ENCODE measurements around the gene PSMG3. TPM values are rescaled to one million over a fixed set of nuclear protein-coding genes. Genes with fewer than 3 reads are reported as not detected.

Gene PSMG3
- total and polyA plus RNA-seq, 2 donors from 2014 or later, result 29.7 to 66.6 TPM

DNA sequence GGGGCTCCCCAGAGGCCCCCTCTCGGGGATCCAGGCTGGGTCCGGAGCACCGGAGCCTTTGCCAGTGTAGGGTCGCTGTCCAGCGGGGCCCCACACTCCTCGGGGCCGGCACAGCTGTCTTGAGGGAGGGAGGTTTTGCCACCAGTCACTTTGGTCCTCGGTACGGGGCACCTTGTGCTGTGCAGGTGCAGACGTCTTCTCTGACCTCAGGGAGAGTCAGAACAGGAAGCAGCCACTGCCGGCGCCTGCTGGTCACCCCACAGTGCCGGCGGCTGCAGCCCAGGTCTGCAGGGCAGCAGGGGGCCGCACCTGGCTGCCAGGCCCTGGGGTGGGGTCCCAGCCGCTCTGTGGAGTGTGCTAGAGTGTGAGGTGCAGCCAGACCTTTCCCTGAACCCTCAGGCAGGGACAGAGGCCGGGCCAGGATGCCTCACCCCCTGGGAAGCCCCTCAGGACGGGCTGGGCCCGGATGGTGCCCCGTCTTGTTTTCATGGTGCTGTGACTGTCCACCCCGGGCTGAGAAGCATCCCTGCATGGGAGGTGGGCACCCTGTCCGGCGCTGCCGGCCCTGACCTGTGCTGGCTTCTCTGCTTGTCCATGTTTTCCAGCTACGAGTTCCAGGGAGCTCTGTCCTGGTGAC is 31.2 kb downstream of the PSMG3 start:
- H3K27ac ChIP-seq (ENCODE audit: low read depth in 2 of 2, low read length in 2 of 2), result peak overlapping the region; percentile 99 to 100
- FAIRE-seq, result no peak
- DNase-seq, result peak in 1 of 5 donors; percentile 81
- H3K36me3 ChIP-seq (ENCODE audit: control insufficient read depth in 2 of 3, insufficient read depth in 3 of 3, low read length in 3 of 3), result peaks cover 0 to 12% (median 0%) of the 10 kb centered on the region in 3 donors
- no peaks in the 10 kb centered on the region for H3K9me3 ChIP-seq (ENCODE audit: control insufficient read depth in 2 of 3, insufficient read depth in 1 of 3, low read length in 3 of 3)
- H3K9ac ChIP-seq (ENCODE audit: low read length in 3 of 3), result peak overlapping the region in 1 of 3 donors; percentile 29
- peaks cover 0 to 20% (median 18%) of the 10 kb centered on the region in 3 donors for H3K4me1 ChIP-seq (ENCODE audit: control insufficient read depth in 2 of 3, insufficient read depth in 2 of 3, low read depth in 1 of 3, low read length in 3 of 3)
- intact Hi-C loops (cut with DNase I), result no loop called here
- H3K4me3 ChIP-seq (ENCODE audit: low read length in 3 of 3), result no peak overlapping the region
- H3K27me3 ChIP-seq (ENCODE audit: control insufficient read depth, insufficient read depth, low read length), result no peaks in the 10 kb centered on the region
- TF ChIP-seq, protein P1, sequence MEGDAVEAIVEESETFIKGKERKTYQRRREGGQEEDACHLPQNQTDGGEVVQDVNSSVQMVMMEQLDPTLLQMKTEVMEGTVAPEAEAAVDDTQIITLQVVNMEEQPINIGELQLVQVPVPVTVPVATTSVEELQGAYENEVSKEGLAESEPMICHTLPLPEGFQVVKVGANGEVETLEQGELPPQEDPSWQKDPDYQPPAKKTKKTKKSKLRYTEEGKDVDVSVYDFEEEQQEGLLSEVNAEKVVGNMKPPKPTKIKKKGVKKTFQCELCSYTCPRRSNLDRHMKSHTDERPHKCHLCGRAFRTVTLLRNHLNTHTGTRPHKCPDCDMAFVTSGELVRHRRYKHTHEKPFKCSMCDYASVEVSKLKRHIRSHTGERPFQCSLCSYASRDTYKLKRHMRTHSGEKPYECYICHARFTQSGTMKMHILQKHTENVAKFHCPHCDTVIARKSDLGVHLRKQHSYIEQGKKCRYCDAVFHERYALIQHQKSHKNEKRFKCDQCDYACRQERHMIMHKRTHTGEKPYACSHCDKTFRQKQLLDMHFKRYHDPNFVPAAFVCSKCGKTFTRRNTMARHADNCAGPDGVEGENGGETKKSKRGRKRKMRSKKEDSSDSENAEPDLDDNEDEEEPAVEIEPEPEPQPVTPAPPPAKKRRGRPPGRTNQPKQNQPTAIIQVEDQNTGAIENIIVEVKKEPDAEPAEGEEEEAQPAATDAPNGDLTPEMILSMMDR (IDR thresholded peaks at IDR 0.05; ENCODE audit: borderline replicate concordance, extremely low read depth, insufficient read depth), result no peak

DNA sequence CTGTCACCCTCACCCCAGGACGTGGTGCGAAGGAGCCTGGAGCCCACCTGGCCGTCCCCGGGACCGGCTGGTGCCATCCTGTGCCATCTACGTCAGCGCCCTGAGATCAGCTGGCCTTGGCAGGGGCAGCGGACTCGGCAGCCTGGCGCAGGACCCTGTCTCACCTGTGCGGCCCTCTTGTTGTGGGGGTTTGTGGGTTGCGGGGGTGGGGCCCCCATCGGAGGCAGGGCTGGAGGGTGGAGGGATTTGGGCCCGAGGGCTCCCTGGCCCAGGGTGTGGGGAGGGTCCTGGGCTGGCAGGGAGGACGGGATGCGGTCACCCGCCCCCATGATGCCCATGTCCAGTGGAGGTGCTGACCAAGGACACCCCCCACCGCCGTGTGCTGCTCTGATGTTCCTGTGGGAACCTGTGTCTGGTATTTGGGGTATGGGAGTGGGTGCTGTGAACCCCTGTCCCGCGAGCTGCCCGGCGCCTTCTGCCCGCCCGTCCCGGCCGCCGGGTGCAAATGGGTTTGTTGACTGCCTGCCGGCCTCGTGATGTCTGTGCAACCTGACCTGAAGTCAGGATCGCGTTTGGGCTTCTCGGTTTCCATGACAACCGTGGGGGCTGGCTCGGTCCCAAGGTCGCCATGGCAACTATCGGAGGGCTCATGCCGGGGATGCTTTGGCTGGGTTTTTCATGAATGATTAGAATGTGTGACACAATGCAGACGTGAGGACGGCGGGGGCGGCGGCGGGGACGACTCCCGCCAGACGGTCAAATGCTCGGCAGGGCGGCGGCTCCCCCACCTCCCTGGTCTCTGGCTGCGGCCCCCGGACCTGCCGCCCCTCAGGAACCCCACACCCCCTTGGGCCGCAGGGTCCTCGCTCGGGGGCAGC is 32.1 kb downstream of the PSMG3 start:
- TF ChIP-seq, protein P1 (IDR thresholded peaks at IDR 0.05; ENCODE audit: borderline replicate concordance, extremely low read depth, insufficient read depth), result no peak
- intact Hi-C loops (cut with DNase I), result no loop called here
- H3K27ac ChIP-seq (ENCODE audit: low read depth in 2 of 2, low read length in 2 of 2), result peak overlapping the region; percentile 99 to 100
- peak; percentile 95 to 97 (median 97) for DNase-seq
- peak overlapping the region in 1 of 3 donors; percentile 62 for H3K4me3 ChIP-seq (ENCODE audit: low read length in 3 of 3)
- H3K4me1 ChIP-seq (ENCODE audit: control insufficient read depth in 2 of 3, insufficient read depth in 2 of 3, low read depth in 1 of 3, low read length in 3 of 3), result peaks cover 0 to 26% (median 20%) of the 10 kb centered on the region in 3 donors
- peak overlapping the region in 2 of 3 donors; percentile 92 to 93 for H3K9ac ChIP-seq (ENCODE audit: low read length in 3 of 3)
- no peak for FAIRE-seq
- H3K27me3 ChIP-seq (ENCODE audit: control insufficient read depth, insufficient read depth, low read length), result no peaks in the 10 kb centered on the region
- no peaks in the 10 kb centered on the region for H3K9me3 ChIP-seq (ENCODE audit: control insufficient read depth in 2 of 3, insufficient read depth in 1 of 3, low read length in 3 of 3)
- peaks cover 0 to 12% (median 0%) of the 10 kb centered on the region in 3 donors for H3K36me3 ChIP-seq (ENCODE audit: control insufficient read depth in 2 of 3, insufficient read depth in 3 of 3, low read length in 3 of 3)

DNA sequence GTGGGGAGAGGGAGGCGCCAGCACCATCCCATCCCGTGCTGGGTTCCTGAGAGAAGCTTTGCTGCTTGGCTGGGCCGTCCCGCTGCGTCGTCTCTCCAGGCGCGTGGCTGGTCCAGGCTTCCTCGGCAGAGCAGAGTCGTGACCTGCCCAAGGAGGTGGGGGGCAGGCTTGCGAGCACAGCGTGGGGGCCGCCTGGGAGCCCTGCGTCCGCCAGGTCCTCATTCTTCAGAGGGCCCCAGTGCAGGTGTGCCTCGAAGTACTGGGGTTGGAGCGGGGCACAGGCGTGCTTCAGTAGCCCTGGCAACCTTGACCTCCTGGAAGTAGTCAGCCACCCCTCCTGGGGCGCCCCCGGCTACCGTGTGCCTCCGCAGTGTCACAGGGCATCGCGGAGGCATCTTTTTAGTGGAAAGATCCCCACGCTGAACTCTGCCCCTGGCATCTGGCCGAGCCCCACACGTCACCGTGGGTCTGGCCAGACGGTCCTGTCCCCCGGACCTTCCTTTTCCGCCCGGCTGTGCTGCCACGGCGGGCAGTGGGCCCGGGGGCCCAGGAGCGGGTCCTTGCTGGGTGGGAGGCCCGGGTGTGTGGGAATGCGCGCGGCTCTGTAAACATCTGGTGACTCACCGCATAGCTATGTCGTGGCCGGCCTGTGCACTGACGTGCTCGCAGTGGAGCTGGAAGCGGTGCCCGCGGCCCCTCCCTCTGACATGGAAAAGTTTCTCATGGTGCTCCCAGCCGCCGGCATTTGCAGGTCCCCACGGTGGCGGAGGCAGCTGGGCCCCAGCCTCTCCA is 32.9 kb downstream of the PSMG3 start:
- Histone ChIP-seq H3K4me1 (ENCODE audit: control insufficient read depth in 2 of 3, insufficient read depth in 2 of 3, low read depth in 1 of 3, low read length in 3 of 3) (peaks cover 0 to 29% (median 21%) of the 10 kb centered on the region in 3 donors), H3K27ac (ENCODE audit: low read depth in 2 of 2, low read length in 2 of 2) (peak overlapping the region; percentile 99 to 100), H3K9ac (ENCODE audit: low read length in 3 of 3) (peak overlapping the region in 2 of 3 donors; percentile 92 to 93), H3K4me3 (ENCODE audit: low read length in 3 of 3) (peak overlapping the region in 2 of 3 donors; percentile 18 to 62), H3K9me3 (ENCODE audit: control insufficient read depth in 2 of 3, insufficient read depth in 1 of 3, low read length in 3 of 3) (no peaks in the 10 kb centered on the region), H3K27me3 (ENCODE audit: control insufficient read depth, insufficient read depth, low read length) (no peaks in the 10 kb centered on the region), H3K36me3 (ENCODE audit: control insufficient read depth in 2 of 3, insufficient read depth in 3 of 3, low read length in 3 of 3) (peaks cover 0 to 12% (median 0%) of the 10 kb centered on the region in 3 donors)
- intact Hi-C loops (cut with DNase I), result no loop called here
- no peak for FAIRE-seq
- TF ChIP-seq, protein P1 (IDR thresholded peaks at IDR 0.05; ENCODE audit: borderline replicate concordance, extremely low read depth, insufficient read depth), result no peak
- DNase-seq, result peak; percentile 95 to 99 (median 97)

Measured in kidney (tissue), 14 donors.